Measurements from ENCODE around the gene PEMT. TPM values are rescaled to one million over a fixed set of nuclear protein-coding genes. Genes with fewer than 3 reads are reported as not detected.

Gene PEMT
- total and polyA plus RNA-seq, 5 experiments from 2014 or later, result 15.2 to 31.3 (median 27.5) TPM

GRCh38 chr17:17624741-17625140 lies 33.2 kb upstream of the PEMT start:
- H3K4me1 Mint-ChIP-seq, result peaks cover 5 to 24% (median 8%) of the 10 kb centered on the region in 4 donors
- no peak overlapping the region for H3K4me3 Mint-ChIP-seq
- H3K9me3 Mint-ChIP-seq, result no peaks in the 10 kb centered on the region
- ATAC-seq (no peak), DNase-seq (no peak)
- no peaks in the 10 kb centered on the region for H3K36me3 Mint-ChIP-seq
- peaks cover 0 to 3% (median 0%) of the 10 kb centered on the region in 5 donors for H3K27me3 Mint-ChIP-seq
- peak overlapping the region in 1 of 10 donors; percentile 40 for H3K27ac Mint-ChIP-seq
- POLR2A ChIA-PET, result interaction anchor here (0.7 kb wide), 1 partner anchor 30 kb away, joined by 3 read pairs; no protein-coding TSS in a partner anchor

GRCh38 chr17:17623904-17624303 lies 32.4 kb upstream of the PEMT start:
- POLR2A ChIA-PET, result interaction anchor here (0.7 kb wide), 1 partner anchor 1245 kb away, joined by 3 read pairs; no protein-coding TSS in a partner anchor
- H3K4me3 Mint-ChIP-seq, result no peak overlapping the region
- no peaks in the 10 kb centered on the region for H3K9me3 Mint-ChIP-seq
- H3K4me1 Mint-ChIP-seq, result peaks cover 2 to 18% (median 5%) of the 10 kb centered on the region in 4 donors
- DNase-seq, result no peak
- H3K27ac Mint-ChIP-seq, result peak overlapping the region in 1 of 10 donors; percentile 48
- H3K27me3 Mint-ChIP-seq, result peaks cover 0 to 3% (median 0%) of the 10 kb centered on the region in 5 donors
- H3K36me3 Mint-ChIP-seq, result no peaks in the 10 kb centered on the region
- ATAC-seq, result no peak

DNA sequence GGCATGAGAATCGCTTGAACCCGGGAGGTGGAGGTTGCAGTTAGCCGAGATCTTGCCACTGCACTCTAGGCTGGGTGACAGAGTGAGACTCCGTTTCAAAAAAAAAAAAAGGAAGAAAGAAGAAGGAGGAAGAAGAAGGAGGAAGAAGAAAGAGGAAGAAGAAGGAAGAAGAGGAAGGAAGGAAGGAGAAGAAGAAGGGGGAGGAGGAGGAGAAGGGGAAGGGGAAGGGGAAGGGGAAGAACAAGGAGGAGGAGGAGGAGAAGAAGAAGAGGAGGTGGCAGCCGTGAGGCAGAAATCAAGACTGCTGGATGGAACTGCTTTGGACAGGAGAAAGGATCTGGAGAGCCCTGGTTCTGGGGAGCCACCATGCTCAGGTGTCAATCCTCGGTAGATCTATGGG lies 29.7 kb upstream of the PEMT start:
- Mint-ChIP-seq H3K4me1 (peaks cover 0 to 12% (median 0%) of the 10 kb centered on the region in 4 donors), H3K36me3 (no peaks in the 10 kb centered on the region), H3K4me3 (no peak overlapping the region), H3K27me3 (peaks cover 0 to 3% (median 0%) of the 10 kb centered on the region in 5 donors), H3K27ac (peak overlapping the region in 1 of 10 donors; percentile 33), H3K9me3 (no peaks in the 10 kb centered on the region)
- POLR2A ChIA-PET, result no interaction called here
- no peak for DNase-seq
- ATAC-seq, result no peak

DNA sequence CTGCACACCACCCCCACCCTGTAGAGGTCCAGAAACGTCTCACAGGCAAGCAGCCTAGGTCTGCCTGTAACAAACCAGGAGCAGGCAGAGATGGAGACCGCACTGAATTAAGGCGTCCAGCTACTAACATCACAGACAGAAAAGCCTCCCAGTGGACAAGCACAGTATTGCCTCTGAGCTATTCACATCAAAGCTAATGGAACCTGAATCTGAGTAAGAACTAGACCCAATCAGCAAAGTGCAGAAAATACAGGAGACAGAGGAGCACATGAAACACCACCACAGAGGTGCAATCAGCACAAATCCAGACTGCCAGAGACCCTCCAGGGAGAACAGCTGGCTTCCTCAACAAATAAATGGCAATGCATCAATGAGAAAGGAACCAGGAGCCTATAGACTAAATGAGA lies 22.2 kb upstream of the PEMT start:
- Mint-ChIP-seq H3K27ac (no peak overlapping the region), H3K4me1 (peaks cover 0 to 8% (median 2%) of the 10 kb centered on the region in 4 donors), H3K4me3 (peak overlapping the region in 1 of 10 donors; percentile 22), H3K36me3 (no peaks in the 10 kb centered on the region), H3K9me3 (peaks cover 0 to 2% (median 0%) of the 10 kb centered on the region in 9 donors), H3K27me3 (peaks cover 0 to 2% (median 0%) of the 10 kb centered on the region in 5 donors)
- peak; percentile 92 to 97 for ATAC-seq
- POLR2A ChIA-PET, result no interaction called here
- peak in 9 of 10 donors; percentile 19 to 67 (median 43) for DNase-seq

GRCh38 chr17:17612085-17613022 lies 20.8 kb upstream of the PEMT start:
- ATAC-seq (no peak), DNase-seq (no peak)
- Mint-ChIP-seq H3K4me1 (peaks cover 0 to 8% (median 2%) of the 10 kb centered on the region in 4 donors), H3K27ac (peak overlapping the region in 1 of 10 donors; percentile 58), H3K9me3 (peaks cover 0 to 2% (median 0%) of the 10 kb centered on the region in 9 donors), H3K4me3 (no peak overlapping the region), H3K27me3 (peaks cover 0 to 2% (median 0%) of the 10 kb centered on the region in 5 donors), H3K36me3 (no peaks in the 10 kb centered on the region)
- POLR2A ChIA-PET, result interaction anchor here (0.7 kb wide), 1 partner anchor 389 kb away, joined by 11 read pairs; no protein-coding TSS in a partner anchor

DNA sequence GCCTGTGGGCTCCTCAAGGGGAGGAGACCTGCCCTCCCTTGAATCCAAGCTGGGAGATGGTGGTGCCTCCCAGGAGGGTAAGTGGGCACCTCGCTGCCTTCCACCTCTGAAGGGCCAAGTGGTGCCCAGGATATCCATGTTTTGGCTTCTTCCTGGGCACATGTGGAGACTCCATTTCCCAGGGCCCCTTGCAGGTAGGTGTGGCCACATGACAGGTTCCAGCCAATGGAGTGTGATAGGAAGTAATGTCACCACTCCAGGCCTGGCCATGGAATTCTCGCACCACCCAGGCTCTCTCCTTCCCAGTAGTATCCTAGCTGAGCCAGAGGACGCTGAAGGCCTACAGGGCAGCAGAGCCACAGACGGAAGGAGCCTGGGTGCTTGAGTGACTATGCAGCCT lies 17.6 kb upstream of the PEMT start:
- Mint-ChIP-seq H3K9me3 (peaks cover 0 to 2% (median 0%) of the 10 kb centered on the region in 9 donors), H3K27ac (no peak overlapping the region), H3K4me1 (peaks cover 2 to 8% (median 3%) of the 10 kb centered on the region in 4 donors), H3K36me3 (no peaks in the 10 kb centered on the region), H3K27me3 (peaks cover 0 to 4% (median 0%) of the 10 kb centered on the region in 5 donors), H3K4me3 (no peak overlapping the region)
- POLR2A ChIA-PET, result no interaction called here
- no peak for ATAC-seq
- peak in 1 of 10 donors; percentile 51 for DNase-seq

DNA sequence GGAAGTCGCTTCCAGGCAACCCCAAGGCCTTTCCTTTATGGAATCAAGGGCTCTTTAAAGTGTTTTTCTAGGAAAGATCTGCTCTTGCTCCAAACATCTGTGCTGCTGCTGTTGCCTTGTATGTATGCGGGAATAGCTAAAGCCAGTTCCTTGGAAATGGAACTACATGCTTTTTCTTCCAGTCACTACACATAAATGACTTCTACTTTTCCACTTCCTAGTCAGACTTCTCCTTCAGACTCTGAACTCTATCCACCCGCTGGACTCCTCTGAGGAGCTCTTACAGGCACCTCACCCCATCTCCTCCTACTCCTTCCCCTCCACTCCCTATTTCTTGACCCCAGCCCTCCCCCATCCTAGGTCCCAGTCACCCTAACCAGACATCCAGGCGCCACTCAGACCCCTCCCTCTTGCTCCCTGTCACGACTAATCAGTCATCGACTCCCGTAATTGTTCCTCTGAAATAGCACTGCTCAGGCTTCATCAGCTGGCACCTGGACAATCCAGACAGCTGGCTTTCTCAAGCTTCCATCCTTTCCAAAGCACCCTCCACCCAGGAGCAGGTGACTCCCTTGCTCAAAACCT lies 15.0 kb upstream of the PEMT start:
- Mint-ChIP-seq H3K9me3 (no peaks in the 10 kb centered on the region), H3K4me3 (no peak overlapping the region), H3K27me3 (peaks cover 0 to 4% (median 0%) of the 10 kb centered on the region in 5 donors), H3K36me3 (no peaks in the 10 kb centered on the region), H3K4me1 (peaks cover 0 to 2% (median 0%) of the 10 kb centered on the region in 4 donors), H3K27ac (peak overlapping the region in 1 of 10 donors; percentile 66)
- ATAC-seq, result no peak
- POLR2A ChIA-PET, result no interaction called here
- peak in 1 of 10 donors; percentile 14 for DNase-seq

GRCh38 chr17:17605729-17606088 lies 14.2 kb upstream of the PEMT start:
- POLR2A ChIA-PET, result no interaction called here
- Mint-ChIP-seq H3K27me3 (peaks cover 0 to 4% (median 0%) of the 10 kb centered on the region in 5 donors), H3K4me1 (peaks cover 0 to 2% (median 0%) of the 10 kb centered on the region in 4 donors), H3K9me3 (no peaks in the 10 kb centered on the region), H3K36me3 (no peaks in the 10 kb centered on the region), H3K27ac (no peak overlapping the region), H3K4me3 (no peak overlapping the region)
- ATAC-seq, result no peak
- DNase-seq, result no peak

DNA sequence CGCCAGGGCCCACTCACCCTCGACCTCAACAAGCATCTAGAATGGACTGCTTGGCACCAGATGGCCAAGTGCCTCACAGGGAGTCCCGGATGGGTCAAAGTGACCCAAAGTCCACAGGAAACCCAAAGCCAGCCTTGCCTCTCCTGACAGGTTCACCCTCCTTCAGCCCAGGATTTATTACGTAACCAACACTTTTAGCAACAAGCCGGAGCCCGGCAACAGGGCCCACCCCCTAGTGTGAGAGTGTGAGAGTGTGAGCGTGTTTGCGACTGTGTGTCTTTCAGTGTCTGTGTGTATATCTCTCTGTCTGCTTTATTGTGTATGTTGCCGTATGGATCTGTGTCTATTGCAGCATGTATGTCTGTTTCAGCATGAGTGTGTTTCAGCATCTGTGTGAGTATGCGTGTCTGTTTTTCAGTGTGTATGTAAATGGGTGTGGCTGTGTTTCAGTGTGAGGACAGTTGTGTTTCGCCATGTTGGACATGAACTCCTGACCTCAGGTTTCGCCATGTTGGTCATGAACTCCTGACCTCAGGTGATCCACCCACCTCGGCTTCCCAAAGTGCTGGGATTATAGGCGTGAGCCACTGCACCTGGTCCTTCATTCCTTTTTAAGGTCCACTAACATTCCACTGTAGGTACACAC lies 13.7 kb upstream of the PEMT start:
- H3K27me3 Mint-ChIP-seq, result peaks cover 0 to 4% (median 0%) of the 10 kb centered on the region in 5 donors
- POLR2A ChIA-PET, result no interaction called here
- H3K36me3 Mint-ChIP-seq, result no peaks in the 10 kb centered on the region

DNA sequence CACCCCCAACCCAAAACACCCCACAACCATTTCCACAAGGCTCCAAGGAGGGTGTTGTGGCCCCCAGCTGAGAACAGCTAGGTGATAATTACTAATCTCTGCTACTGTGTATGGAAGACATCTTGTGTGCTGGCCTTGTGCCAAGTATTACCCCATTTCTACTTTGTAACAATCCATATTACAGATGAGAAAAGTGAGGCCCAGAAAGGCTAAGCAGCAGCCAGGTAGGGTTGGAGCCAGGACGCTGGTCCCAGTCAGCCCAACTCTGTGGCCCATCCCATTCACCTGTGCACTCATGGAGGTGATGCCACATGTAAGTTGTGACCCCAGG lies 12.4 kb upstream of the PEMT start:
- no peak for ATAC-seq
- no peak overlapping the region for H3K4me3 Mint-ChIP-seq
- H3K27me3 Mint-ChIP-seq, result peaks cover 0 to 4% (median 0%) of the 10 kb centered on the region in 5 donors
- no peaks in the 10 kb centered on the region for H3K9me3 Mint-ChIP-seq
- POLR2A ChIA-PET, result no interaction called here
- H3K4me1 Mint-ChIP-seq, result peaks cover 0 to 2% (median 0%) of the 10 kb centered on the region in 4 donors
- no peaks in the 10 kb centered on the region for H3K36me3 Mint-ChIP-seq
- DNase-seq, result peak in 1 of 10 donors; percentile 38
- H3K27ac Mint-ChIP-seq, result peak overlapping the region in 2 of 10 donors; percentile 11 to 81

More for the DNA sequence above, 13.7 kb upstream of the PEMT start:
- Mint-ChIP-seq H3K4me1 (peaks cover 0 to 2% (median 0%) of the 10 kb centered on the region in 4 donors), H3K27ac (no peak overlapping the region), H3K4me3 (no peak overlapping the region), H3K9me3 (no peaks in the 10 kb centered on the region)
- ATAC-seq (no peak), DNase-seq (peak in 1 of 10 donors; percentile 26)

- ATAC-seq, result no peak
- Mint-ChIP-seq H3K9me3 (no peaks in the 10 kb centered on the region), H3K27me3 (peaks cover 0 to 4% (median 0%) of the 10 kb centered on the region in 5 donors), H3K4me1 (peaks cover 0 to 2% (median 0%) of the 10 kb centered on the region in 4 donors), H3K4me3 (no peak overlapping the region), H3K36me3 (no peaks in the 10 kb centered on the region), H3K27ac (peak overlapping the region in 2 of 10 donors; percentile 11 to 81)
- DNase-seq, result peak in 1 of 10 donors; percentile 31
- POLR2A ChIA-PET, result interaction anchor here (0.7 kb wide), 1 partner anchor 13 kb away, joined by 3 read pairs; no protein-coding TSS in a partner anchor
Measured at GRCh38 chr17:17603178-17603894, 11.8 kb upstream of the PEMT start.

DNA sequence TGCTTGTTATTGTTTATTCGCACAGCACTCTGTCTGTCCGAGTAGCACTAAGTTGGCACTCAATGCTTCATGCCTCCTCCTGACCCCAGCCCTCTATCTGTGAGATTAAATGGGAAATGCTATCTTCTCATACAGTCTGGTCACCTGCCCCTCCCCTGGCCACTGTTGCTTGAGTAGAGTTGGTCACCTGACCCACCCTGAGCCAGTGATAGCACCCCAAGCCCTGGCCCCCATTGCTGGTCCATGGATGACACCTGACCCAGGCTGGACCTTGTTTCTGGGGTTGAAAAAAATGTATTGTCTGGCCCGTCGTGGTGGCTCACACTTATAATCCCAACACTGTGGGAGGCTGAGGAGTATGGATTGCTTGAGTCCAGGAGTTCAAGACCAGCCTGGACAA lies 8.5 kb upstream of the PEMT start:
- POLR2A ChIA-PET, result interaction anchor here (1.3 kb wide), 1 partner anchor 9 kb away, joined by 3 read pairs; the partner anchor contains the start of gene PEMT
- ATAC-seq, result no peak
- Mint-ChIP-seq H3K4me3 (no peak overlapping the region), H3K27me3 (no peaks in the 10 kb centered on the region), H3K36me3 (no peaks in the 10 kb centered on the region), H3K4me1 (no peaks in the 10 kb centered on the region), H3K27ac (no peak overlapping the region), H3K9me3 (no peaks in the 10 kb centered on the region)
- peak in 1 of 10 donors; percentile 26 for DNase-seq

Data from naive thymus-derived CD8-positive, alpha-beta T cell (primary cell).